Peyer's patch (tissue), 4 donors: ENCODE data around the gene ITGAE. TPM values are rescaled to one million over a fixed set of nuclear protein-coding genes. Genes with fewer than 3 reads are reported as not detected.
A peak's percentile ranks its signal among the peaks of the same experiment; 100 is the strongest.

ENCODE experiments used
- DNase-seq, 3 donors: peaks; one replicate each; pipeline ENCODE4 v3.0.0-alpha.2; 2017 to 2019
- H3K27ac ChIP-seq, 4 donors: fragments of 200-600 bp; sonication (generic); one replicate each; pipeline ENCODE4 v1.5.1; 2016 to 2019
- H3K27me3 ChIP-seq, 2 donors: fragments of 200-600 bp; sonication (generic); one replicate each; pipeline ENCODE4 v1.5.1; 2019
- H3K36me3 ChIP-seq, 3 donors: fragments of 200-600 bp; sonication (generic); one replicate each; pipeline ENCODE4 v1.5.1; 2016 to 2019
- H3K4me1 ChIP-seq, 4 donors: fragments of 200-600 bp; sonication (generic); one replicate each; pipeline ENCODE4 v1.5.1; 2016 to 2019
- H3K4me3 ChIP-seq, 4 donors: fragments of 200-600 bp; sonication (generic); 1 replicate in 3 of 4; 2 replicates in 1 of 4; pipeline ENCODE4 v1.5.1; 2016 to 2019; ENCODE audit warnings: mild to moderate bottlenecking in 1 of 4
- H3K9me3 ChIP-seq, 4 donors: fragments of 200-600 bp; sonication (generic); one replicate each; pipeline ENCODE4 v1.5.1; 2016 to 2019; ENCODE audit warnings: mild to moderate bottlenecking in 1 of 4
- CTCF ChIP-seq, 6 experiments: fragments of 450-650 bp in 4 of 6; fragments of 200-600 bp in 2 of 6; sonication (generic) in 1 of 6; IDR thresholded peaks; one replicate each; pipeline ENCODE4 v1.5.1; 2017 to 2019; ENCODE audit warnings: antibody characterized with exemption in 6 of 6, mild to moderate bottlenecking in 3 of 6, moderate library complexity in 1 of 6
- POLR2A ChIP-seq, 2 donors: fragments of 450-650 bp; IDR thresholded peaks; one replicate each; pipeline ENCODE4 v1.5.1; 2017; ENCODE audit warnings: antibody characterized with exemption in 2 of 2, mild to moderate bottlenecking in 2 of 2, moderate library complexity in 2 of 2
- total RNA-seq, 4 donors: library from RNA; depleted of rRNA; stranded (reverse); fragments of >200 nt; gene quantifications; one replicate each; pipeline ENCODE4 v1.1.0, GENCODE V29; 2016

Gene ITGAE
- 10 to 100 TPM; 14.9 to 41.8 (median 31.5) TPM for total RNA-seq

GRCh38 chr17:3800362-3801271, at the start of gene ITGAE:
ITGAE (minus strand) TSS chr17:3801188; CDS start chr17:3801144, 44 bp downstream.
- H3K4me1 ChIP-seq, result peaks cover 0 to 11% (median 3%) of the 10 kb centered on the region in 4 donors
- H3K4me3 ChIP-seq, result peak within 1 kb of the TSS in 3 of 4 donors; percentile 2 to 33 (median 15)
- H3K27ac ChIP-seq, result peak within 1 kb of the TSS in 3 of 4 donors; percentile 18 to 49 (median 23)
- TF ChIP-seq CTCF (IDR thresholded peaks at IDR 0.05) (no peak), POLR2A (IDR thresholded peaks at IDR 0.05) (no peak)
- no peaks in the 10 kb centered on the region for H3K36me3 ChIP-seq
- peak in 1 of 3 donors; percentile 58 for DNase-seq
- no peaks in the 10 kb centered on the region for H3K27me3 ChIP-seq
- no peaks in the 10 kb centered on the region for H3K9me3 ChIP-seq

GRCh38 chr17:3848229-3848835, 47.3 kb upstream of the ITGAE start:
- Histone ChIP-seq H3K4me1 (peaks cover 0 to 16% (median 4%) of the 10 kb centered on the region in 4 donors), H3K27ac (no peak overlapping the region), H3K36me3 (no peaks in the 10 kb centered on the region), H3K9me3 (no peaks in the 10 kb centered on the region), H3K27me3 (no peaks in the 10 kb centered on the region), H3K4me3 (no peak overlapping the region)
- DNase-seq, result peak in 1 of 3 donors; percentile 36
- TF ChIP-seq POLR2A (IDR thresholded peaks at IDR 0.05) (no peak), CTCF (IDR thresholded peaks at IDR 0.05) (no peak)

GRCh38 chr17:3847165-3847670, 46.2 kb upstream of the ITGAE start:
- TF ChIP-seq POLR2A (IDR thresholded peaks at IDR 0.05) (no peak), CTCF (IDR thresholded peaks at IDR 0.05) (no peak)
- Histone ChIP-seq H3K4me1 (peaks cover 0 to 16% (median 4%) of the 10 kb centered on the region in 4 donors), H3K4me3 (no peak overlapping the region), H3K9me3 (no peaks in the 10 kb centered on the region), H3K27ac (no peak overlapping the region), H3K36me3 (peaks cover 0 to 8% (median 0%) of the 10 kb centered on the region in 3 donors), H3K27me3 (no peaks in the 10 kb centered on the region)
- DNase-seq, result peak in 1 of 3 donors; percentile 43

- Histone ChIP-seq H3K9me3 (no peaks in the 10 kb centered on the region), H3K4me3 (peak overlapping the region in 3 of 4 donors; percentile 99 to 100 (median 99)), H3K36me3 (peaks cover 0 to 12% (median 0%) of the 10 kb centered on the region in 3 donors), H3K27ac (no peak overlapping the region), H3K27me3 (no peaks in the 10 kb centered on the region), H3K4me1 (peaks cover 0 to 16% (median 4%) of the 10 kb centered on the region in 4 donors)
- DNase-seq, result no peak
- no peak for TF ChIP-seq POLR2A (IDR thresholded peaks at IDR 0.05)
- no peak for TF ChIP-seq CTCF (IDR thresholded peaks at IDR 0.05)
Measured at GRCh38 chr17:3846437-3847164, 45.6 kb upstream of the ITGAE start.
